DOHH2 (cell line): ENCODE measurements around the gene NR5A2.
A peak's percentile ranks its signal among the peaks of the same experiment; 100 is the strongest.

Experiments
- H3F3A ChIP-seq: fragments of 200-600 bp; sonication (generic), shearing (Covaris generic); 2 replicates; pipeline ENCODE4 v1.6.0; 2016; ENCODE audit warnings: antibody characterized with exemption, mild to moderate bottlenecking; ENCODE audit not compliant: control insufficient read depth, insufficient read depth
- H3K27ac ChIP-seq: fragments of 200-600 bp; sonication (generic); 2 replicates; pipeline ENCODE4 v1.5.1; 2014; ENCODE audit warnings: low read depth, mild to moderate bottlenecking, low read length, moderate library complexity
- H3K27me3 ChIP-seq: fragments of 200-600 bp; sonication (generic); 2 replicates; pipeline ENCODE4 v1.6.1; 2014; ENCODE audit warnings: mild to moderate bottlenecking, low read length, mixed read lengths; ENCODE audit not compliant: control insufficient read depth
- H3K36me3 ChIP-seq: fragments of 200-600 bp; sonication (generic); 2 replicates; pipeline ENCODE4 v1.6.1; 2014; ENCODE audit warnings: mild to moderate bottlenecking, low read length, moderate library complexity, mixed read lengths; ENCODE audit not compliant: control insufficient read depth
- H3K4me1 ChIP-seq: fragments of 200-600 bp; sonication (generic); 2 replicates; pipeline ENCODE4 v1.6.1; 2014; ENCODE audit warnings: mild to moderate bottlenecking, low read length, mixed read lengths; ENCODE audit not compliant: control insufficient read depth
- H3K4me2 ChIP-seq: fragments of 200-600 bp; sonication (generic); 2 replicates; pipeline ENCODE4 v1.6.0; 2014; ENCODE audit warnings: mild to moderate bottlenecking, low read length, moderate library complexity
- H3K4me3 ChIP-seq: fragments of 200-600 bp; sonication (generic); 2 replicates; pipeline ENCODE4 v1.5.1; 2014; ENCODE audit warnings: mild to moderate bottlenecking, low read length, mixed read lengths
- H3K79me2 ChIP-seq: fragments of 200-600 bp; sonication (generic); 2 replicates; pipeline ENCODE4 v1.6.1; 2014; ENCODE audit warnings: mild to moderate bottlenecking, low read length, mixed read lengths; ENCODE audit not compliant: control insufficient read depth
- H3K9me2 ChIP-seq: fragments of 200-600 bp; sonication (generic); replicated peaks from 2 replicates; pipeline ENCODE4 v1.6.1; 2014; ENCODE audit warnings: mild to moderate bottlenecking, low read length, mixed read lengths; ENCODE audit not compliant: control insufficient read depth
- H3K9me3 ChIP-seq: fragments of 200-600 bp; sonication (generic); 2 replicates; pipeline ENCODE4 v1.6.1; 2014; ENCODE audit warnings: antibody characterized with exemption, low read length, mixed read lengths; ENCODE audit not compliant: control insufficient read depth, insufficient read depth
- H4K20me1 ChIP-seq: fragments of 200-600 bp; sonication (generic); 2 replicates; pipeline ENCODE4 v1.6.0; 2014; ENCODE audit warnings: low read depth, mild to moderate bottlenecking, antibody characterized with exemption, low read length, moderate library complexity; ENCODE audit not compliant: control insufficient read depth, insufficient read depth
- EZH2phosphoT487 ChIP-seq: fragments of 200-600 bp; sonication (generic); IDR thresholded peaks from 2 replicates; pipeline ENCODE4 v1.6.1; 2017; ENCODE audit warnings: borderline replicate concordance, mild to moderate bottlenecking, antibody characterized with exemption, low read length, moderate library complexity, mixed read lengths
- TF ChIP-seq, protein P1 (sequence below): fragments of 200-600 bp; sonication (generic); IDR thresholded peaks from one replicate; pipeline ENCODE4 v1.5.1; 2014; ENCODE audit warnings: antibody characterized with exemption, mild to moderate bottlenecking, low read depth, low read length; ENCODE audit not compliant: poor library complexity, severe bottlenecking

Gene NR5A2

DNA sequence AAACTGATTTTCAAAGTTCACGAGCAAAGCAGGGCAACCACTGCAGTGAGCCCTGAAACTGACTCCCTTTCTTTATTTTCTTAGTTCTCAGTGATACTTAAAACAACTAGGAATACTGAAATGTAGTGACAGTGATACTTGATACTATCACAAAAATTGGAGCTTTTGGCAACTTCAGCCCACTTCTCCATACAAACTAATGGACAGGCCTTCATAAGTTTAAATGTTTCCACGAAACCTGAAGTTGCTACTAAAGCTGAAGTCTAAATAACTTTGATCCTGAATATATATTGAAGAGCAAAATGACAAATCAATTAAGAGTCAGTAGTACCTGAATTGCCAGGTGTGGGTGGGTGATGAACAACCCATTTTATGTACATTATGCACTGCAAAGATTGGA, 10.0 kb downstream of the NR5A2 start:
- Histone ChIP-seq H3K36me3 (no peaks in the 10 kb centered on the region), H3K27ac (no peak overlapping the region), H4K20me1 (no peaks in the 10 kb centered on the region), H3K27me3 (peaks cover 75% of the 10 kb centered on the region), H3K79me2 (no peaks in the 10 kb centered on the region), H3F3A (no peaks in the 10 kb centered on the region), H3K4me2 (no peak overlapping the region), H3K9me3 (no peaks in the 10 kb centered on the region), H3K4me1 (peaks cover 14% of the 10 kb centered on the region), H3K4me3 (no peak overlapping the region), H3K9me2 (no peaks in the 10 kb centered on the region)
- TF ChIP-seq EZH2phosphoT487 = no peak
- TF ChIP-seq, protein P1, sequence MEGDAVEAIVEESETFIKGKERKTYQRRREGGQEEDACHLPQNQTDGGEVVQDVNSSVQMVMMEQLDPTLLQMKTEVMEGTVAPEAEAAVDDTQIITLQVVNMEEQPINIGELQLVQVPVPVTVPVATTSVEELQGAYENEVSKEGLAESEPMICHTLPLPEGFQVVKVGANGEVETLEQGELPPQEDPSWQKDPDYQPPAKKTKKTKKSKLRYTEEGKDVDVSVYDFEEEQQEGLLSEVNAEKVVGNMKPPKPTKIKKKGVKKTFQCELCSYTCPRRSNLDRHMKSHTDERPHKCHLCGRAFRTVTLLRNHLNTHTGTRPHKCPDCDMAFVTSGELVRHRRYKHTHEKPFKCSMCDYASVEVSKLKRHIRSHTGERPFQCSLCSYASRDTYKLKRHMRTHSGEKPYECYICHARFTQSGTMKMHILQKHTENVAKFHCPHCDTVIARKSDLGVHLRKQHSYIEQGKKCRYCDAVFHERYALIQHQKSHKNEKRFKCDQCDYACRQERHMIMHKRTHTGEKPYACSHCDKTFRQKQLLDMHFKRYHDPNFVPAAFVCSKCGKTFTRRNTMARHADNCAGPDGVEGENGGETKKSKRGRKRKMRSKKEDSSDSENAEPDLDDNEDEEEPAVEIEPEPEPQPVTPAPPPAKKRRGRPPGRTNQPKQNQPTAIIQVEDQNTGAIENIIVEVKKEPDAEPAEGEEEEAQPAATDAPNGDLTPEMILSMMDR = no peak

DNA sequence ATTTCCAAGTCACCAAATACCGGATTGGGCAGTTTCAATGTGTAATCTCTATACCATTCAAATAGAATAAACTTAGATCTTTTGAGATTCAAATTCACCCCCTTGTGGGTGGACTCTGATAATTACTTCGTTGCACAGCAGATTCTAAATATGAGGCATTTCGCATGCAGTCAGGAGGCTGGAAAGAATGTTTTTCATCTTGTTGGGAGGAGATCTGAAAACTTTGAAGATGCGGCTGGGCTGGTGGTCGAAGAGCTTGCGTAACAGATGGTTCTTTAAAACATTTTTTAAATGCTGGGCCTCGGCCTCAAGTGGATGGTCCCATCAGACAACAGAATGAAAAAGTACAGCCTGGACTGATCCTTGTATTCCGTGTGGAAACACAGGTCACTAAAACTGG, 10.4 kb downstream of the NR5A2 start:
- Histone ChIP-seq H3K9me2 (no peaks in the 10 kb centered on the region), H4K20me1 (no peaks in the 10 kb centered on the region), H3K36me3 (no peaks in the 10 kb centered on the region), H3K27ac (no peak overlapping the region), H3K4me2 (no peak overlapping the region), H3K9me3 (no peaks in the 10 kb centered on the region), H3K27me3 (peaks cover 79% of the 10 kb centered on the region), H3K79me2 (no peaks in the 10 kb centered on the region), H3K4me3 (no peak overlapping the region), H3K4me1 (peaks cover 14% of the 10 kb centered on the region), H3F3A (no peaks in the 10 kb centered on the region)
- TF ChIP-seq EZH2phosphoT487 = no peak
- TF ChIP-seq, protein P1 = no peak

DNA sequence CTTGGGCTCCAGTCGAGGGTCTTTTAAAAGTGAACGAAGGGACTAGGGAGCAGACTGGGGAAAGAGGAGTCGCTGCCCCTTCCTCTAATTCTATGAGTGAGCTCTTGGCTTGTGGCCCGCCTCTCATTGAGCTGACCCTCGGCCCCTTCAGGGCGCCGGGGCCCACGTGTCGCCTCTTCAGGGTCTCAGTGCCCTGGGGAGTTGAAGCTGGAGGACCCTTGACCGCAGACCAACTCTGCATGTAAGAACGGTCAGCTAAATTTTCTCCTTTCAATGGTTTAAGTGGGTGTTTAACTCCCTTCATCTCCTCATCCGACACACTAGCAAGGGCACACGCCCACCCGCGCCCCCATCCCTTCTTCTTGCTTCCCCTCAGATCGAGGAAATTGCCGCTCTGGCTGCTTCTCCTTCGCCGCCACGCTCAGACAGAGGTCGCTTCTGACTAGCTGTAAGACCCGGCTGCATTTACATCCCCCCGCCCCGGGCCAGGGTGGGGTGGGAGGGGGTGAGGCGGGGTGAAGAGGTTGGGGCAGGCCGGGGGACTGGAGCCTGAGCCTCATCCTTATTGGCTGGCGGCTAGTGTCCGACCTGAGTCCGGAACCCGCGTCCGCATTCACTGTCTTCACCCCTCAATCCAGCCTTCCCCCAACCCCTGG, 10.9 kb downstream of the NR5A2 start:
- Histone ChIP-seq H3K27ac (no peak overlapping the region), H3K4me1 (peaks cover 14% of the 10 kb centered on the region), H3K9me3 (no peaks in the 10 kb centered on the region), H3K4me2 (peak overlapping the region; percentile 95), H3F3A (no peaks in the 10 kb centered on the region), H4K20me1 (no peaks in the 10 kb centered on the region), H3K27me3 (peaks cover 85% of the 10 kb centered on the region), H3K4me3 (peak overlapping the region; percentile 85), H3K9me2 (no peaks in the 10 kb centered on the region), H3K36me3 (no peaks in the 10 kb centered on the region), H3K79me2 (no peaks in the 10 kb centered on the region)
- no peak; the same call in 1 of the 2 replicates for TF ChIP-seq EZH2phosphoT487
- TF ChIP-seq, protein P1 = no peak
